ENCODE measurements around the gene IFNL1.

GRCh38 chr19:39307822-39308530 is 11.8 kb downstream of the IFNL1 start:
- TF ChIP-seq, protein P1, sequence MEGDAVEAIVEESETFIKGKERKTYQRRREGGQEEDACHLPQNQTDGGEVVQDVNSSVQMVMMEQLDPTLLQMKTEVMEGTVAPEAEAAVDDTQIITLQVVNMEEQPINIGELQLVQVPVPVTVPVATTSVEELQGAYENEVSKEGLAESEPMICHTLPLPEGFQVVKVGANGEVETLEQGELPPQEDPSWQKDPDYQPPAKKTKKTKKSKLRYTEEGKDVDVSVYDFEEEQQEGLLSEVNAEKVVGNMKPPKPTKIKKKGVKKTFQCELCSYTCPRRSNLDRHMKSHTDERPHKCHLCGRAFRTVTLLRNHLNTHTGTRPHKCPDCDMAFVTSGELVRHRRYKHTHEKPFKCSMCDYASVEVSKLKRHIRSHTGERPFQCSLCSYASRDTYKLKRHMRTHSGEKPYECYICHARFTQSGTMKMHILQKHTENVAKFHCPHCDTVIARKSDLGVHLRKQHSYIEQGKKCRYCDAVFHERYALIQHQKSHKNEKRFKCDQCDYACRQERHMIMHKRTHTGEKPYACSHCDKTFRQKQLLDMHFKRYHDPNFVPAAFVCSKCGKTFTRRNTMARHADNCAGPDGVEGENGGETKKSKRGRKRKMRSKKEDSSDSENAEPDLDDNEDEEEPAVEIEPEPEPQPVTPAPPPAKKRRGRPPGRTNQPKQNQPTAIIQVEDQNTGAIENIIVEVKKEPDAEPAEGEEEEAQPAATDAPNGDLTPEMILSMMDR (IDR thresholded peaks at IDR 0.05), result no peak
- TF ChIP-seq POLR2A (IDR thresholded peaks at IDR 0.05), result no peak

Measured in right lobe of liver (tissue), 4 donors.